GM19351 (cell line): ENCODE measurements around the gene PLEKHG5.
A peak's percentile ranks its signal among the peaks of the same experiment; 100 is the strongest.
"Not testable (repeated sequence)": the region's sequence is repeated elsewhere in the genome, so short reads cannot be mapped to it uniquely, and the experiment has no call there.

ENCODE experiments used
- ATAC-seq: cut with Tn5 transposase; IDR thresholded peaks from one replicate; pipeline ENCODE4 v1.9.1; 2021; ENCODE audit warnings: mild to moderate bottlenecking, moderate library complexity; ENCODE audit not compliant: unreplicated experiment

The PLEKHG5 gene

GRCh38 chr1:6497215-6497866 is 5.9 kb upstream of the PLEKHG5 start:
- no peak for ATAC-seq

- no peak for ATAC-seq
These were observed 5.4 kb upstream of the PLEKHG5 start for GRCh38 chr1:6496890-6497214.

DNA sequence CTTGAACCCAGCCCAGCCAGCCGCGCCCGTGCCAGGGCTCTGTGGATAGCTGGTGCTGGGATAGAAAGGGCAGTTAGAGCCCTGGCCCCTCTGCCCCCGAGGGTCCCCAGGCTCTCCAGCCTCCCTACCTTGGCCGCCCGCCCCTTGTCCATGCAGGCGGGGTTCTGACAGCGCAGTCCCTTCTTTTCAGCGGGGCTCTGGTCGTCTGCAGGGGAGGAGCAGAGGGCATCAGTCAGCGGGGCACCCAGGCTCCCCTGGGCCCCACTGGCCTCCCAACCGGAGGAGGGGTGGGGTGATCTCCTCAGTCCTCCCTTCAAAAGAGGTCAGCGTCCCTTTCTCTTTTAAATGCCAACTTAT is 4.9 kb upstream of the PLEKHG5 start:
- ATAC-seq, result no peak

- no peak for ATAC-seq
These were observed 4.3 kb upstream of the PLEKHG5 start for GRCh38 chr1:6495540-6496364.

- ATAC-seq, result no peak
These were observed 3.6 kb upstream of the PLEKHG5 start for GRCh38 chr1:6495041-6495441.

DNA sequence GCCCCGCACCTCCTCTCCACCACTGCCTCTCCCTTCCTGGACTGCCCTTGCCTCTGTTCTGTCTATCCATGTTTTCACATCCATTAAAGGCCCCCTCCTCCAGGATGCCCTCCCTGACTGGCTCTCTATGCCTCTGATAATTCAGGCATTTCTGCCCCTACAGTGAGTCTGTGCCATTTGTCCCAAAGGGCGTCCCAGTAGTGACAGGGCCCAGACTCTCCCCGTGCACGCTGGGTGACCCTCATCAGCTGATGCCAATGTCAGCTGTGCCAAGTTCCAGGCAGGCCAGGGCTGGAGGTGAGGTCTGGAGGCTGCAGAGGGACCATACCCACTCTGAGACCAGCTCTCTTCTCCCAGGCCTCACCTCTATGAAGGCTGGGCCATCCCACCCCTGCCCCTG is 3.2 kb upstream of the PLEKHG5 start:
- no peak for ATAC-seq

GRCh38 chr1:6493834-6494223 is 2.4 kb upstream of the PLEKHG5 start:
- not testable (repeated sequence) for ATAC-seq

DNA sequence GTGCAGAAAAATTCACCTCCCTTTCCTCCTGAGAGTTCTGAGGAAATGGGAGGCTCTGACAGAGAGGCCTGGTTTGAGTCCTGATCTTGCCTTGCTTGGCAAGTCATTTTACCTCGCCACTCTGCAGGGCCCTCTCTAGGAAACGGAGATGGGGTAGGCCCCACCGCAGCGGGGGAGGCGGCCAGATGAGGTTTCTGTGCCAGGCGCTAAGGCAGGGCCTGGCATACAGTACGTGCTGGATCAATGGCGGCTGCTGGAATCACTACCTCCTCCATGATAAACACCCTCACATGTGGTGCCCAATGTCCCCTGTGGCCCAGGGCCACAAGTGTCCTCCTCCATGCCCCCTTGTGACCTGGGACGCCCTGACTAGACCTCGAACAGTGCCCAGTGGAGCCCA is 499 bp upstream of the PLEKHG5 start:
- no peak for ATAC-seq

GRCh38 chr1:6491081-6491449 is 402 bp downstream of the PLEKHG5 start:
- no peak for ATAC-seq

GRCh38 chr1:6490181-6491080 is 1.0 kb downstream of the PLEKHG5 start:
- peak; percentile 69 for ATAC-seq

DNA sequence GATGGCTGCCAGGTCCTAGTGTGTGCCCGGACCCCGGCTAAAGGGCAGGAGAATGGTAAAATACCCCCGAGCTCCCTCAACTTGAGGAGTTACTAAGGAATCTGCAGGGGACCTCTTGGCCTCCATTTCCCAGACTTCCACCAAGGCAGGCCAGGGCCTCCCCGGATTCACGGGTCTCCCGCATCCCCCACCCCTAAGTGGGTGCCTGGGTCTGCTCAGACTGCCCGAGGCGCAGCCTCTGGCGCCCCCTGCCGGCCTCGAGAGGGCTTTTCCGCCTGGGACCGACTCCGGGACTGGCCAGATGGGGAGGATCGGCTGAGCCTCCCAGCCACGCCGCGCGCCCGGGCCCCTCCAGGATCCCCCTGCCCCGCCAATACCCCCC is 1.7 kb downstream of the PLEKHG5 start:
- ATAC-seq, result peak; percentile 42

DNA sequence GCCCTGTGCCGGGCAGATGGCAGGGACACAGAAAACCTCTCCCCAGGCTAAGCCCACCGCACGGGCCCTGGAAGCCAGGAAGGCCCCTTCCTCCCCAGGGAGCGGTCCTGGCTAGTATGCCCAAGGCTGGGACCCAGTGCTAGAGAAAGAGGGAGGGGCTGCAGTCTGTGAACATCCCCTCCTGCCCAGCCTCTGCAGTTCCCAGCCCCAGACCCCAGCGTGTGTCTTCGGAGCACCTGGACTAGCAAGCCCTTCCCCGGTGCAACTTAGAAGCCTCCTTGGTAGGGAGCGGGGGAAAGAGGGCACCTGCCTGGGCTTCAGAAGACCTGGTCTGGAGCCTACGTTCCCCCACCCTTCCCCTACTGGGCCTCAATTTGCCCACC is 2.1 kb downstream of the PLEKHG5 start:
- ATAC-seq, result no peak

- no peak for ATAC-seq
These were observed 2.7 kb downstream of the PLEKHG5 start for GRCh38 chr1:6488602-6489382.

GRCh38 chr1:6487804-6488484 is 3.5 kb downstream of the PLEKHG5 start:
- ATAC-seq, result no peak

DNA sequence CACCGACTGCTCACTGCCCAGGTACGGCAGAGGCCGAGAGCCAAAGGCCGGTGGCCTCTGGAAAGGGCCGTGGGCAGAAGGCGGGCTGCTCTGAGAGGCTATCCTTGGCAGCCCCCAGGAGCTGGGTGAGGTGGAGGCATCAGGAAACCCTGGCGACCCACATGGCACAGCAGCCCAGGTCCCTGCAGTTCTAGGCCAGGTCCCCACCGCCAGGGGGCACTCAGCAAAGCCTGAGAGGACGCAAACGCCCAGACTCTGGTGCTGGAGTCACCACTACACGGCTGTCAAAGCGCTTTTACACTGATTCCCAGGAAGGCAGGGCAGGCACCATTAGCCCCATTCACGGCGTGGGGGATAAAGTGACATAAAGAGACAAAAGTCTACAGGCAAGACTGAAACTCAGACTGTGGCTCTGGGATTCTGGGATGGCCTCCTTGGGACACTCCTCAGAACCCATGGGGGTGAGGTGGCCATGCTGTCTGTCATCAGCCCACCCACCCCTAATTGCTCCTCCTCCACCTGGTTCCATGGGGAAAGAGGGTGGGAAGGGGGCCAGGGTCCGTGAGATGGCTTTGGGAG is 4.9 kb downstream of the PLEKHG5 start:
- peak; percentile 55 for ATAC-seq

DNA sequence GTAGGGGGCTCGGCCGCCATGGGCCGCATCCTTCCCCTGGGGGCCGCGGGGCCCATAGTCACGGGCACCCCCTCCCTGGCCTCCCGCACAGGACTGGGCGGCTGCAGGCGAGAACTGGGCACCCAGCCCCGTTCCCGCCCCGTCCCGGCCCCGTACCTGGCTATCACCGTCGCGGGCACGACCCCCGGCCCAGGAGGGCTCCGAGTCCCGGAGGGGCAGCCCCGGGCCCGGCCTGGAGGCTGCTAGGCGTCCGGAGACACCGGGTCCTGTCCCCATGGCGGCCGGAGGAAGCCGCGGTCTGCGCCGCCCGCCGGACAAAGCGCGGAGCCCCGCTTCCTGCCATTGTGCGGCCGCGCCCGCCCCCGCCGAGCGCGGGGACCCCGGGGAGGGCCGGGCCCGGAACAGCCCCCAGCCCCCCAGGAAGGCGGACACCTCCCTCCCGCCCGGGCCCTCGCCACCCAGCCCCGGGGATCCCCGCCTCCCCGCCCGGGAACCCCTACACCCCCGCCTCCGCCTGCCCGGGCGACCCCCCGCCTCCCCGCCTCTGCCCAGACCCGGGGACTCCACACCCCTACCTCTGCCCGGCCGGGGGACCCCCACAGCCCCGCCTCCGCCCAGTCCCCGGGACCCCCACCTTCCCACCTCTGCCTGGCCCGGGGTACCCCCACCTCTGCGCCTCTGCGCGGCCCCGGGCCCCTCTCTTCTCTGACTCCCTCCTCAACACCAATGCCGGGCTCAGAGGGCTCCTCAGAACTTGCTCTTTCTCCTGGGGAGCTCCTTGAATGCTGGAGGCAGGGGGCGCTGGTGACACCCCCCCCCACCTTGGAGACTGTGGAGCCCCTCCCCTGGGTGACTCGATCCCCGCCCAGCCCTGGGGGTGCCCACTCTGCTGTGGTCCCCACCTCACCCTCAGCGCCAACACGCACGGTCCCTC is 6.0 kb downstream of the PLEKHG5 start:
- ATAC-seq, result no peak

GRCh38 chr1:6484826-6485167 is 6.7 kb downstream of the PLEKHG5 start:
- ATAC-seq, result no peak

GRCh38 chr1:6483761-6484117 is 7.7 kb downstream of the PLEKHG5 start:
- ATAC-seq, result no peak

DNA sequence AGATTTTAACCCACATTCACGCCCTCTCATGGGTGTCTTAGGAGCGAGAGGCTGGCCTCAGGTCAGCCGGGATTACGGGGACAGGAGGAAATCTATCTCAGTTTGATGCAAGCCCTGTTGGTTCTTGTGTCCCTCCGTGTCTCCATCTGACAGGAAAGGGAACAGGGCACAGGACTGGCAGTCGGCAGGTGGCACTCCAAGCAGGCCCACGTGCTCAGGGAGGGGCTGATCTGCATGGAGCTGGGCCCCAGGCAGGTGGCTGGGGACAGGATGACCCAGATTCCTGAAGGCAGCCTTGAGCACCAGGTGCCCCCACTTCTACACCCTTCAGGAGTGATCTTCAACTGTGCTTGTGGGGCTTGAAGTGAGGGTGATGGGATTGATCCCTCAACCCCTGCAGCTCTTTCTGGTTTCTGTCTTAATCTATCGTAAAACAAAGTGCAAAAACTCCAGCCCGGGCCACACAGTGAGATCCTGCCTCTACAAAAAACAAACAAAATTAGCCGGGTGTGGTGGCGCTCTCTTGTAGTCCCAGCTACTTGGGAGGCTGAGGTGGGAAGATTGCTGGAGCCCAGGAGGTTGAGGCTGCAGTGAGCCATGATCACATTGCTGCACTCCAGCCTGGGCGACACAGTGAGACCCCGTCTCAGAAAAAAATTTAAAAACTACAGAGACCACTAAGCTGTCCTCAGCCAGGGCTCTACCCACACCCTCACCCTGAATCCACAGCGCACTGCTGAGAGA is 8.3 kb downstream of the PLEKHG5 start:
- no peak for ATAC-seq
